Measurements from ENCODE around the gene SRCIN1. TPM values are rescaled to one million over a fixed set of nuclear protein-coding genes. Genes with fewer than 3 reads are reported as not detected.

Gene SRCIN1
- total RNA-seq, 1 experiment from 2014 or later, result 6.9 TPM

GRCh38 chr17:38556239-38556638 is 49.5 kb downstream of the SRCIN1 start:
- H2BK5ac ChIP-seq (ENCODE audit: insufficient read length, low read length), result no peak overlapping the region
- peaks cover 21% of the 10 kb centered on the region for H3K27me3 ChIP-seq (ENCODE audit: insufficient read depth, low read length)
- no peak overlapping the region for H3K27ac ChIP-seq (ENCODE audit: insufficient read length, low read depth, low read length)
- H4K20me1 ChIP-seq (ENCODE audit: control insufficient read depth, insufficient read depth, insufficient read length), result peaks cover 2% of the 10 kb centered on the region
- no peaks in the 10 kb centered on the region for H3K9me3 ChIP-seq (ENCODE audit: control insufficient read depth, low read depth, low read length)
- Mint-ChIP-seq H3K9me3 (no peaks in the 10 kb centered on the region), H3K36me3 (ENCODE audit: insufficient read depth in 1 of 3, low read depth in 3 of 3) (peaks cover 0 to 8% (median 3%) of the 10 kb centered on the region in 3 experiments; a peak in 3 of 7 replicates), H3K4me1 (peaks cover 24 to 31% of the 10 kb centered on the region in 2 experiments), H3K27ac (no peak overlapping the region; a peak in 1 of 7 replicates), H3K4me3 (no peak overlapping the region), H3K27me3 (ENCODE audit: low read depth) (peaks cover 69% of the 10 kb centered on the region)
- H3K56ac ChIP-seq (ENCODE audit: insufficient read length, low read depth, low read length), result no peak overlapping the region
- no peak for DNase-seq
- H2BK15ac ChIP-seq (ENCODE audit: low read depth, low read length), result no peak overlapping the region
- no peaks in the 10 kb centered on the region for H3K79me1 ChIP-seq (ENCODE audit: insufficient read depth, low read depth, low read length, poor library complexity, severe bottlenecking)
- no peak overlapping the region for H3K4me2 ChIP-seq (ENCODE audit: insufficient read depth, insufficient read length, low read length)
- no peaks in the 10 kb centered on the region for H3K79me2 ChIP-seq (ENCODE audit: insufficient read depth, low read length)
- no peak overlapping the region for H3K4ac ChIP-seq (ENCODE audit: low read depth, low read length)
- no peak overlapping the region for H2BK120ac ChIP-seq (ENCODE audit: low read depth, low read length, poor library complexity, severe bottlenecking)
- no peak overlapping the region for H2AK5ac ChIP-seq (ENCODE audit: insufficient read length, low read length)
- H3K14ac ChIP-seq (ENCODE audit: insufficient read depth, low read length), result no peak overlapping the region
- H2AFZ ChIP-seq (ENCODE audit: low read length), result no peak overlapping the region
- TF ChIP-seq, protein P1, sequence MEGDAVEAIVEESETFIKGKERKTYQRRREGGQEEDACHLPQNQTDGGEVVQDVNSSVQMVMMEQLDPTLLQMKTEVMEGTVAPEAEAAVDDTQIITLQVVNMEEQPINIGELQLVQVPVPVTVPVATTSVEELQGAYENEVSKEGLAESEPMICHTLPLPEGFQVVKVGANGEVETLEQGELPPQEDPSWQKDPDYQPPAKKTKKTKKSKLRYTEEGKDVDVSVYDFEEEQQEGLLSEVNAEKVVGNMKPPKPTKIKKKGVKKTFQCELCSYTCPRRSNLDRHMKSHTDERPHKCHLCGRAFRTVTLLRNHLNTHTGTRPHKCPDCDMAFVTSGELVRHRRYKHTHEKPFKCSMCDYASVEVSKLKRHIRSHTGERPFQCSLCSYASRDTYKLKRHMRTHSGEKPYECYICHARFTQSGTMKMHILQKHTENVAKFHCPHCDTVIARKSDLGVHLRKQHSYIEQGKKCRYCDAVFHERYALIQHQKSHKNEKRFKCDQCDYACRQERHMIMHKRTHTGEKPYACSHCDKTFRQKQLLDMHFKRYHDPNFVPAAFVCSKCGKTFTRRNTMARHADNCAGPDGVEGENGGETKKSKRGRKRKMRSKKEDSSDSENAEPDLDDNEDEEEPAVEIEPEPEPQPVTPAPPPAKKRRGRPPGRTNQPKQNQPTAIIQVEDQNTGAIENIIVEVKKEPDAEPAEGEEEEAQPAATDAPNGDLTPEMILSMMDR (conservative IDR thresholded peaks at IDR 0.05), result no peak
- peaks cover 12% of the 10 kb centered on the region for H3K23me2 ChIP-seq (ENCODE audit: insufficient read length, low read depth, low read length, poor library complexity, severe bottlenecking)
- no peak overlapping the region for H2BK20ac ChIP-seq (ENCODE audit: low read depth, low read length, poor library complexity, severe bottlenecking)
- no peak overlapping the region for H2BK12ac ChIP-seq (ENCODE audit: insufficient read length, low read depth, low read length)
- no peak overlapping the region for H4K91ac ChIP-seq (ENCODE audit: insufficient read length, low read depth, low read length)
- no peak overlapping the region for H3K18ac ChIP-seq (ENCODE audit: insufficient read length, low read depth, low read length)
- WGBS (ENCODE audit: extremely low coverage, insufficient read length, low lambda C conversion rate), result no CpG with 5 or more reads among the region's 6 CpGs
- H4K8ac ChIP-seq (replicated peaks; ENCODE audit: insufficient read length, low read depth, low read length), result no peak overlapping the region
- no peak overlapping the region for H4K5ac ChIP-seq (ENCODE audit: insufficient read length, low read depth, low read length)
- H3T11ph ChIP-seq (ENCODE audit: low read length), result no peak overlapping the region
- no peak overlapping the region for H3K9ac ChIP-seq (ENCODE audit: extremely low read depth, insufficient read length, low read length)
- H3K23ac ChIP-seq (ENCODE audit: insufficient read length, low read depth, low read length), result no peak overlapping the region
- H3K4me1 ChIP-seq (ENCODE audit: insufficient read depth, low read length), result no peaks in the 10 kb centered on the region

Measured in H9 (cell line).